ENCODE results near the gene MTMR3.

- TF ChIP-seq, protein P1, sequence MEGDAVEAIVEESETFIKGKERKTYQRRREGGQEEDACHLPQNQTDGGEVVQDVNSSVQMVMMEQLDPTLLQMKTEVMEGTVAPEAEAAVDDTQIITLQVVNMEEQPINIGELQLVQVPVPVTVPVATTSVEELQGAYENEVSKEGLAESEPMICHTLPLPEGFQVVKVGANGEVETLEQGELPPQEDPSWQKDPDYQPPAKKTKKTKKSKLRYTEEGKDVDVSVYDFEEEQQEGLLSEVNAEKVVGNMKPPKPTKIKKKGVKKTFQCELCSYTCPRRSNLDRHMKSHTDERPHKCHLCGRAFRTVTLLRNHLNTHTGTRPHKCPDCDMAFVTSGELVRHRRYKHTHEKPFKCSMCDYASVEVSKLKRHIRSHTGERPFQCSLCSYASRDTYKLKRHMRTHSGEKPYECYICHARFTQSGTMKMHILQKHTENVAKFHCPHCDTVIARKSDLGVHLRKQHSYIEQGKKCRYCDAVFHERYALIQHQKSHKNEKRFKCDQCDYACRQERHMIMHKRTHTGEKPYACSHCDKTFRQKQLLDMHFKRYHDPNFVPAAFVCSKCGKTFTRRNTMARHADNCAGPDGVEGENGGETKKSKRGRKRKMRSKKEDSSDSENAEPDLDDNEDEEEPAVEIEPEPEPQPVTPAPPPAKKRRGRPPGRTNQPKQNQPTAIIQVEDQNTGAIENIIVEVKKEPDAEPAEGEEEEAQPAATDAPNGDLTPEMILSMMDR (IDR thresholded peaks at IDR 0.05; ENCODE audit: low read depth, low read length, poor library complexity, severe bottlenecking): no peak
- TF ChIP-seq EZH2phosphoT487 (IDR thresholded peaks at IDR 0.05; ENCODE audit: borderline replicate concordance, low read length): no peak
Observed at GRCh38 chr22:29839039-29839438, 43.9 kb upstream of the MTMR3 start.

Data from DOHH2 (cell line).